Skeletal muscle satellite cell (primary cell): ENCODE data around the gene C1S.
"Not testable (repeated sequence)": the region's sequence is repeated elsewhere in the genome, so short reads cannot be mapped to it uniquely, and the experiment has no call there.

Experiments
- H3K27me3 ChIP-seq: 2 replicates; pipeline ENCODE4 v1.7.0; 2013; ENCODE audit warnings: low read length; ENCODE audit not compliant: control insufficient read depth, insufficient read depth
- H3K36me3 ChIP-seq: 2 replicates; pipeline ENCODE4 v1.7.0; 2013; ENCODE audit warnings: mild to moderate bottlenecking, control low read depth, low read length; ENCODE audit not compliant: insufficient read depth
- H3K4me1 ChIP-seq: 2 replicates; pipeline ENCODE4 v1.7.0; 2013; ENCODE audit warnings: low read length; ENCODE audit not compliant: control insufficient read depth, insufficient read depth
- H3K4me2 ChIP-seq: 2 replicates; pipeline ENCODE4 v1.7.0; 2013; ENCODE audit warnings: mild to moderate bottlenecking, low read length
- H3K4me3 ChIP-seq: 2 replicates; pipeline ENCODE4 v1.7.0; 2013; ENCODE audit warnings: low read length
- H3K9ac ChIP-seq: 2 replicates; pipeline ENCODE4 v1.7.0; 2013; ENCODE audit warnings: mild to moderate bottlenecking, low read depth, low read length, moderate library complexity
- H3K9me3 ChIP-seq: replicated peaks from 2 replicates; pipeline ENCODE4 v1.7.0; 2013; ENCODE audit warnings: mild to moderate bottlenecking, control low read depth, low read length

C1S gene

DNA sequence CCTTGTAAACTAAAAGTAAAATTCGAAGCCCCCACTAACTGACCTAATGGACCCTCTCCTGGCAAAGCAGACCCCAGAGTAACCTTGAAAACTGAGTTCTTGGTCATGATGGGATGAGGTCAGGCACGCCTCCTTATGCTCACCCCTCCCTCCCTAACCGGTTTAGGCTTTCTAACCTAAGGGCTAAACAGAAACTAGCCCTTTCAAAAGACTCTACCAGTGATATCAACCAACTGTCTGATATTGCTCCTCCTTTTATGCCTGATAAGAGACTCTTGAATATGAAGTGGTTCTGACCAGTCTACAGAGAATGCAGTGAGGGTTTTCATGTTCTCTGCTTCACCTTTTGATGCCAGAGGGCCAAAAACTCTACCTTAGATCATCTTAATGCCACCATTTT lies 37.4 kb upstream of the C1S start:
- H3K4me1 ChIP-seq: peaks cover 4% of the 10 kb centered on the region
- no peak overlapping the region for H3K9ac ChIP-seq
- no peaks in the 10 kb centered on the region for H3K36me3 ChIP-seq
- no peak overlapping the region for H3K4me2 ChIP-seq
- H3K9me3 ChIP-seq: no peaks in the 10 kb centered on the region
- peaks cover 3% of the 10 kb centered on the region for H3K27me3 ChIP-seq
- H3K4me3 ChIP-seq: no peak overlapping the region

DNA sequence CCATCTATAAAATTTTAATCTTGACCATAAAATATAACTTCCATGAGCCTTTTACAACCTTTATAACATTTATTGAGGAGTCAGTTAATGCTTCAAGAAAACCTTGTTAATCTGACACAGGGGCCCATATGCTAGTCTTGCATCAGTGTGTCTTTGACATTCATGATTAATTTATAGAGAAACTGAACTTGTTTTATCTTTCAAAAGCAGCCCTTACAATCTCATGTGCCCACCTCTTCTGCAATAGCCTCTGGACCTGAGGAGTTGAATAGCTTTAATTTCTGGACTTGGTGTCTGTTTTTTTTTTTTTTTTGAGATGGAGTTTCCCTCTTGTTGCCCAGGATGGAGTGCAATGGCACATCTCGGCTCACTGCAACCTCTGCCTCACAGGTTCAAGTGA lies 33.7 kb upstream of the C1S start:
- peaks cover 3% of the 10 kb centered on the region for H3K27me3 ChIP-seq
- H3K4me3 ChIP-seq: no peak overlapping the region
- no peaks in the 10 kb centered on the region for H3K36me3 ChIP-seq
- no peaks in the 10 kb centered on the region for H3K9me3 ChIP-seq
- no peak overlapping the region for H3K9ac ChIP-seq
- no peak overlapping the region for H3K4me2 ChIP-seq
- no peaks in the 10 kb centered on the region for H3K4me1 ChIP-seq

DNA sequence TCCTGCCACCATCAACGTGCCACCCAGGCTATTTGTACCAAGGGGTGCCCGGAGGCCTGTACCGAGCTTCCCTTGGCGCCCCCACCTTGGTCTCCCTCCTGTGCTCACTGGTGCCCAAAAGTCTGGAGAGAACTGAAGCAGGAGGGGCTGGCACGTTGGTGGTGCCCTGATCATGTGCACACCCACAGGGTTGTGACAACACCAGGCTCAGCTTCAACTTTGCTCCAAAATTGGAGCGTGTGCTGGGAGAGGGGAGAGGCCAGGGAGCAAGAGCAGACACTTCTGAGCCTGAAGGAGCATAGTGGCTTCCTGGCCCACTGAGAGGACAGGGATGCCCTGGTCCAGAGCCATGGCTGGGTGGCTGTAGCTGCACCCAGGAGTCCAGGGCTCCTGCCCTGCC lies 29.2 kb upstream of the C1S start:
- peaks cover 22% of the 10 kb centered on the region for H3K27me3 ChIP-seq
- no peaks in the 10 kb centered on the region for H3K9me3 ChIP-seq
- H3K36me3 ChIP-seq: no peaks in the 10 kb centered on the region
- no peaks in the 10 kb centered on the region for H3K4me1 ChIP-seq
- no peak overlapping the region for H3K9ac ChIP-seq
- no peak overlapping the region for H3K4me2 ChIP-seq
- H3K4me3 ChIP-seq: no peak overlapping the region

DNA sequence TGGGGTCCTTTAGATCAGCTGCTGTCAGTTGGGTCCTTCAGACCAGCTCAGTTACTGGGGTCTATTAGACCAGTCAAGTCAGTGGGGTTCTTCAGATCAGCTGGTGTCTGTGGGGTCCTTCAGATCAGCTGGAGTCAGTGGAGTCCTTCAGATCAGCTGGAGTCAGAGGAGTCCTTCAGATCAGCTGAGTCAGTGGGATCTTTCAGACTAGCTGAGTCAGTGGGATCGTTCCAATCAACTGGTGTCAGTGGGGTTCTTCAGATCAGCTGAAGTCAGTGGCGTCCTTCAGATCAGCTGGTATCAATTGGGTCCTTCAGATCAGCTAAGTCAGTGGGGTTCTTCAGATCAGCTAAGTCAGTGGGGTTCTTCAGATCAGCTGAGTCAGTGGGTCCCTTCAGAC lies 27.5 kb upstream of the C1S start:
- H3K9ac ChIP-seq: no peak overlapping the region
- H3K9me3 ChIP-seq: no peaks in the 10 kb centered on the region
- no peak overlapping the region for H3K4me2 ChIP-seq
- H3K4me3 ChIP-seq: no peak overlapping the region
- no peaks in the 10 kb centered on the region for H3K36me3 ChIP-seq
- no peaks in the 10 kb centered on the region for H3K4me1 ChIP-seq
- peaks cover 19% of the 10 kb centered on the region for H3K27me3 ChIP-seq

DNA sequence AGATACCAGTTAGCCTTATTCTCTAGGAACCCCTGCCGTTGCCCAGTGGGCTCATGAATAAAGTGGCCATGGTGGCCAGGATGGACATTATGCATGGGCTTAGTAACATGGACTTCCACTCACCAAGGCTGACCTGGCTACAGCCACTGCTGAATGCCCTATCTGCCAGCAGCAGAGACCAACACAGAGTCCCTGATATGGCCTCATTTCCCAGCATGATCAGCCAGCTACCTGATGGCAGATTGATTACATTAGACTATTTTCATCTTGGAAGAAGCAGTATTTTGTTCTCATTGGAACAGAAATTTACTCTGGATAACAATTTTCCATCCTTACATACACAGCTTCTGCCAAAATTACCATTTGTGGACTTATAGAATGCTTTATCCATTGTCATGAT lies 26.1 kb upstream of the C1S start:
- no peaks in the 10 kb centered on the region for H3K9me3 ChIP-seq
- no peak overlapping the region for H3K4me2 ChIP-seq
- peaks cover 19% of the 10 kb centered on the region for H3K27me3 ChIP-seq
- no peaks in the 10 kb centered on the region for H3K4me1 ChIP-seq
- H3K9ac ChIP-seq: no peak overlapping the region
- H3K36me3 ChIP-seq: no peaks in the 10 kb centered on the region
- no peak overlapping the region for H3K4me3 ChIP-seq

DNA sequence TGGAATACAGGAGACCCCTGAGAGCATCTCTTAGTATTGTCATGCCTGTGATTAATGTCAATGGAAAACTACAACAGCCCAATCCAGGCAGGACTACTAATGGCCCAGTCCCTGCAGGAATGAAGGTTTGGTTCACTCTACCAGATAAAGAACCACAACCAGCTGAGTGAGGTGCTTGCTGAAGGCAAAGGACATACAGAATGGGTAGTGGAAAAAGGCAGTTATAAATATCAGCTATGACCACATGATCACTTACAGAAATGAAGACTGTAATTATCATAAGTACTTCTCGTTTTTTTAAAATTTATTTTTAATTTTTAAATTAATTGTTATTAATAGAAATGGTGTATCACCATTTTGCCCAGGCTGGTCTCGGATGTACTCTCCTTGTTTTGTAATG lies 25.1 kb upstream of the C1S start:
- Histone ChIP-seq H3K27me3 (peaks cover 19% of the 10 kb centered on the region), H3K9ac (no peak overlapping the region), H3K36me3 (no peaks in the 10 kb centered on the region)

DNA sequence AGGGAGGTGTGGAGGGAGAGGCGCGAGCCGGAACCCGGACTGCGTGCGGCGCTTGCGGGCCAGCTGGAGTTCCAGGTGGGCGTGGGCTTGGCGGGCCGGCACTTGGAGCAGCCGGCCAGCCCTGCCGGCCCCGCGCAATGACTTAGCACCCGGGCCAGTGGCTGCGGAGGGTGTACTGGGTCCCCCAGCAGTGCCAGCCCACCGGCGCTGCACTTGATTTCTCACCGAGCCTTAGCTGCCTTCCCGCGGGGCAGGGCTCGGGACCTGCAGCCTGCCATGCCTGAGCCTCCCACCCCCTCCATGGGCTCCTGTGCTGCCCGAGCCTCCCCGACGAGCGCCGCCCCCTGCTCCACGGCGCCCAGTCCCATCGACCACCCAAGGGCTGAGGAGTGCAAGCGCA lies 23.1 kb upstream of the C1S start:
- H3K4me2 ChIP-seq, H3K4me3 ChIP-seq, H3K9ac ChIP-seq, H3K4me1 ChIP-seq, H3K9me3 ChIP-seq, H3K36me3 ChIP-seq: not testable (repeated sequence)
- peaks cover 26% of the 10 kb centered on the region for H3K27me3 ChIP-seq

More for the DNA sequence above, 25.1 kb upstream of the C1S start:
- H3K4me1 ChIP-seq: no peaks in the 10 kb centered on the region
- no peak overlapping the region for H3K4me3 ChIP-seq
- H3K4me2 ChIP-seq: no peak overlapping the region
- H3K9me3 ChIP-seq: no peaks in the 10 kb centered on the region

DNA sequence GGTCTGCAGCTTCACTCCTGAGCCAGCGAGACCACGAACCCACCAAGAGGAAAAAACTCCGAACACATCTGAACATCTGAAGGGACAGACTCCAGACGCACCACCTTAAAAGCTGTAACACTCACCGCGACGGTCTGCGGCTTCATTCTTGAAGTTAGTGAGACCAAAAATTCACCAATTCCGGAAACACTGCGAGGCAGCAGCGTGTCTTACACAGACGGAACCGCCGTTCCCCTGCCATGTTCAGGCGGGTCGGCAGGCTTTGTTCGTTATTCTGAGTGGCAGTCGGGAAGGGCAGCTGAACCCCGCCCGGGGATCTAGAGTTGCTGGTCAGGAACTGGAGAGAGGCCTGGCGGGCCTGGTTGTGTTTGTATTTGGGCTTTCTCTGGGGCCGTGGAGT lies 21.9 kb upstream of the C1S start:
- Histone ChIP-seq H3K9me3 (no peaks in the 10 kb centered on the region), H3K36me3 (no peaks in the 10 kb centered on the region), H3K4me1 (no peaks in the 10 kb centered on the region), H3K4me3 (no peak overlapping the region), H3K4me2 (no peak overlapping the region), H3K27me3 (peaks cover 25% of the 10 kb centered on the region), H3K9ac (no peak overlapping the region)

DNA sequence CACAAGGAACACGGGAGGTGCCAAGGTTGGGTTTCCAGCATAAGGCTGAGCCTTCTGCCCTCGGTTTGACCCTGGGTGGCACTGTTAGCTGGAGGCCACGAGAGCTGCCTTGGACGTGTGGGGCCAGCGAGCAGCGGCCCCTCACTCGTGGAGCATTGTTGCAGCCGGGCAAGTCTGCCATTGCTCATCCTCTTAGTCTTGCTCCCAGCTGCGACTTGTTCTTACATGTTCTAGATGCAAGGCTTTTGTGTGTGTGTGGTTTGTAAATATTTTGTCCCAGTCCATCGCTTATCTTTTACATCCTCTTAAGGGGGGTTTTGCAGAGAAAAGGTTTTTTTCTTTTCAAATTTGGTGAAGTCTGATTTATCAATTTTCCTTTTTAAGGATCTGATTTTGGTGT lies 21.1 kb upstream of the C1S start:
- H3K9me3 ChIP-seq: no peaks in the 10 kb centered on the region
- H3K4me1 ChIP-seq: no peaks in the 10 kb centered on the region
- no peak overlapping the region for H3K4me2 ChIP-seq
- H3K27me3 ChIP-seq: peaks cover 18% of the 10 kb centered on the region
- no peak overlapping the region for H3K9ac ChIP-seq
- H3K36me3 ChIP-seq: no peaks in the 10 kb centered on the region
- H3K4me3 ChIP-seq: no peak overlapping the region

DNA sequence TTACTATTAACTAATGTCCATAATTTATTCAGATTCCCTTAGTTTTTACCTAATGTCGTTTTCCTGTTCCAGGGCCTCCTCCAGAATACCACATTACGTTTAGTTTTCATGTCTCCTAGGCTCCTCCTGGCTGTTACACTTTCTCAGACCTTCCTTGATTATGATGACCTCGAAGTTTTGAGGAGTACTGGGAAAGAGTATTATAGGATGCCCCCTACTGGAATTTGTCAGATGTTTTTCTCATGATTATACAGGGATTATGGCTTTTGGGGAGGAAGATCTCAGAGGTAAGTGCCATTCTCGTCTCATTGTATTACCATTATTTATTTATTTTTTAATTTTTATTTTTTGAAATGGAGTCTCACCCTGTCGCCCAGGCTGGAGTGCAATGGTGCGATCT lies 17.7 kb upstream of the C1S start:
- Histone ChIP-seq H3K27me3 (peaks cover 8% of the 10 kb centered on the region), H3K9me3 (no peaks in the 10 kb centered on the region), H3K4me3 (no peak overlapping the region), H3K4me2 (no peak overlapping the region), H3K9ac (no peak overlapping the region), H3K4me1 (no peaks in the 10 kb centered on the region), H3K36me3 (no peaks in the 10 kb centered on the region)

DNA sequence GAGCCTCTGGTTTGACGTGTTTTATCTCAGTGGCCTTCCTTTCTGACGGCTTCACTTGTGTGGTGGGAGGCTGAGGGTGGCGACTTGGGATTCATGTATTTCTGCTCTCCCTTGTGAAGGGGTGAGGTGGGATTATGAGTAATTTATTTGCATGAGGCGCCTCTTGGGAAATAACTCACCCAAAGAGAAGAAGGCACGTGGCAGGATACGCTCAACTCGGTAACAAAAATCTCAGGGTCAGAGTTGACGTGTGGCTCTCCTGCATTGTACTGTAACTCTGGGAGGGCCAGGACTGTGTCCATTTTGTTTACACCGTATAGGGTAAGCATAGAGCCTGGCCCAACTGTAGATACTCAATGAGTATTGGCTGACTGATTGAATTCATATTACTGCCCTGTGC lies 14.6 kb upstream of the C1S start:
- Histone ChIP-seq H3K4me1 (no peaks in the 10 kb centered on the region), H3K9me3 (no peaks in the 10 kb centered on the region), H3K9ac (no peak overlapping the region), H3K27me3 (peaks cover 15% of the 10 kb centered on the region), H3K36me3 (no peaks in the 10 kb centered on the region), H3K4me3 (no peak overlapping the region), H3K4me2 (no peak overlapping the region)

DNA sequence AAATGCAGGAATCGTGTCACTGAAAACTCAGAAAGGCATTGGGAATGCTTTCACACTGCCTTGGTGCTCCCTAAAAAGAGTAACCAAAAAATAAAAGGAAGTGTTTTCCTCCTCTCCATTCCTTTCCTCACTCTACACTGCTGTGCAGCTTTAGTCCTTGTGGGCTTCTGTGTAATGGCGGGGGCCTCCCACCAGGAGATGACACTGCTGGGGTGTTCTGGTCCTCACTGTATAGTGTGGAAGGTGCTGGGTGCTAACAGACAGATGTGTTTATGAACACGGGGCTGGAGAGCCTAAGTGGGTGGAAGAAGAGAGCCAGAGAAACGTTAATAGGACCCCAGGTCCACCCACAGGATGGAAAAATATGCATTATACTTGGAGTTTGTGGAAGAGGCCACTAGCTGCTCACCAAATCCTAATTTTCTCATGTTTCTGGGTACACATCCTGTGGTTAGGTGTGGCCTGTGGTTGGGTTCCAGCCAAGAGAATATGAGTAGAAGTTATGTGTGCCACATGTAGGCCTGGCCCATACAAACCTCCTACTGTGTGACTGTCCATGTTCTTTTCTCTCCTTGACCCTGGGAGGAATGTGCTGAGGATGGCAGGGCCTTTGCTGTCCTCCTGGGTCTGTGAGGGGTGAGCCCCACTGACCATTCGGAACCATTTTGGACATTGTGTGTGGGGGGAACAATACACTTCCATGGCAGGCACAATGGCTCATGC lies 14.0 kb upstream of the C1S start:
- no peak overlapping the region for H3K4me2 ChIP-seq
- H3K27me3 ChIP-seq: peaks cover 15% of the 10 kb centered on the region
- no peaks in the 10 kb centered on the region for H3K4me1 ChIP-seq
- no peak overlapping the region for H3K9ac ChIP-seq
- no peak overlapping the region for H3K4me3 ChIP-seq
- no peaks in the 10 kb centered on the region for H3K9me3 ChIP-seq
- H3K36me3 ChIP-seq: no peaks in the 10 kb centered on the region
